ENCODE data around the gene SLC26A1. TPM values are rescaled to one million over a fixed set of nuclear protein-coding genes. Genes with fewer than 3 reads are reported as not detected.

The SLC26A1 gene
- total RNA-seq, 1 donor from 2014 or later = not detected

DNA sequence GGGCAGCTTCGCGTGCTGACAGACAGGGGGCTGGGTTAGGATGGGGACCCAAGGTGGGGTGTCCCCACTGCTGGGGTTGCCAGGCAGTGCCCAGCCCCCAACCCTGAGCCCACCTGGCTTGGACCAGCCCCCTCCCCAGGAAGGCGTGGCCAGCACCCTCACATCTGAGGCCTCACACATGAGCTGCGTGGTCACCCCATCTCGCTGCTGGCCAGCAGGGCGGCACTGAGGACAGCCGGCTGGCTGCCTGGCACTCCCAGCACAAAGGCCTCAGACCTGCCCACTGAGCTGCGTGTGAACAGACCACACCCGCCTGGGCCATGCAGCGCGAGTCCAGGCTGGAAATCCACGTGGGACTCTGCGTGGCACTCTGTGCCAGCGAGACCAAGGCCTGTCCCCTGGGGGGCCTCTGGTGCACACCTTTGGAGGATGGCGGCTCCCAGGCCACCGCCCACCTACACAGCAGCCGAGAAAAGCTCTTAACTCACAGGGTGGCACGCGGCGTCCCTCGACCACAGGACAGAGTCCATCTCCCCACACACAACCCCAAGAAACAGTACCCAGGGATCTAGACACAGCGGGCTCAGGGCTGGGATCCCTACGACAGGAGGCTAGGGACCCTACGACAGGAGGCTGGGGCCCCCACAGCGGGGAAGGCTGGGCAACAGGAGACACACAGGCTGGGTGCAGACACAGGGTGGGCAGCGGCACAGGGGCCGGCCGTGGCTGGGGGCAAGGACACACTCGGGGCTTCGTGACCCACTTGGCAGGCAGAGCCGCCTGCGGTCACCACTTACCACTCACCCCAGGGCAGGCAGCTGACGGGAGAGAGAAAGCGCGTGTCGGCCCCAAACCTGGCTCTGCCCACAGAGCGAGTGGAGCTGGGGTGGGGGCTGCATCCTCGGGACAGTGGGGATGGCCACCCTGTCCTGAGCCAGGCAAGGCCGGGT is 29.7 kb downstream of the SLC26A1 start:
- Mint-ChIP-seq H3K27me3 (ENCODE audit: insufficient read depth, low read depth) (peaks cover 1% of the 10 kb centered on the region), H3K9me3 (no peaks in the 10 kb centered on the region), H3K4me1 (peaks cover 3% of the 10 kb centered on the region), H3K36me3 (peaks cover 3% of the 10 kb centered on the region), H3K27ac (no peak overlapping the region), H3K4me3 (no peak overlapping the region)
- Histone ChIP-seq H3K27me3 (peaks cover 20% of the 10 kb centered on the region), H2AFZ (replicated peaks) (no peak overlapping the region), H3K27ac (no peak overlapping the region), H4K20me1 (ENCODE audit: low read depth) (peaks cover 4% of the 10 kb centered on the region), H3K9me3 (ENCODE audit: low read depth) (no peaks in the 10 kb centered on the region), H3K4me3 (no peak overlapping the region), H3K36me3 (no peaks in the 10 kb centered on the region), H3K9ac (no peak overlapping the region), H3K4me2 (no peak overlapping the region), H3F3A (ENCODE audit: low read depth) (no peaks in the 10 kb centered on the region), H3K4me1 (no peaks in the 10 kb centered on the region), H3K79me2 (ENCODE audit: low read depth) (no peaks in the 10 kb centered on the region)
- TF ChIP-seq EZH2 (IDR thresholded peaks at IDR 0.05) = no peak
- no peak for TF ChIP-seq CTCF (IDR thresholded peaks at IDR 0.05)
- TF ChIP-seq EZH2phosphoT487 (IDR thresholded peaks at IDR 0.05) = no peak
- DNase-seq (ENCODE audit: low spot score) = no peak

DNA sequence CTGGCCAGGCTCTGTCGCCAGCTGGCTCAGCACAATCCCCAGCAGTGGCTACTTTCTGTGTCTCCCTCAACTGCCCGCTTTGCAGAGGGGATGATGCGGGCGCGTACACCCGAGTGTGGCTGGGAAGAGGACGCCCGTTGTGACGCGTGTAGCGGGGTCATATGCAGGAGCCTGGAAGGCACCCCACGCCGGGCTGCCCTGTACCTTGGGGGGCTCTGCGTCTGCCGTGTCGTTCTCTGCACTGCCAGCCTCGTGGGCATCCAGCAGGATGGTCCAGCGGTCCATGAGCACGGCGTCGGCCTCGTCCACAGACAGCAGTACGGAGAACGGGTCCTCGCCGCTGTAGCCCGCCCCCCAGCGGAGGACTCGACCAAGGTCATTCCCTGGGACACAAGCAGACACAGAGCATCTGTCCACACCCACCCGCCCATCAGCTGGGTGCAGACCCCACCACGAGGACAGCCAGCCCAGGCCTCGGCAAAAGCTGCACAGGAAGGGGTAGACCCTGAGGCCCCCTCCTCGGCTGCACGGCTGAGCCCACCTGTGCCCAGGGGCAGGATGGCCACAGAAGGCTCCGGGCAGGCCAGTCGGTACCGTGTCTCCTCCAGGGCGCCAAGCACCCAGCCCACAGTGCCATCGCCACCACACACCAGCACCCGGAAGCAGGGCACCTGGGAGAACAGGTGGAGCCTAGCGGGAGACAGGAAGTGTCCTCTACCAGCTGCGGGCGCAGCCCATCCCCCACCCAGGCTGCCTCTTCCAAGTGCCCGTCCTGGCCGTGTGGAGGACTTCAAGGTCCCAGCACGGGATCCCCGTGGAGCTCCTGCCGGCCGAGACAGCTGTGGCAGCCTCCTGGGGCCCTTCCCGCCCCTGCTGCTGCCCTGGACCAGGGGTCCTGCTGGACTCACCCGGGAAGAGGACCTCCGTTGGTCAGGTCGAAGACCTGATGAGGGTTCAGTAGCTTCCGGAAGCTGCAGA is 30.7 kb downstream of the SLC26A1 start:
- DNase-seq (ENCODE audit: low spot score) = no peak
- H3K9me3 ChIP-seq (ENCODE audit: low read depth) = no peaks in the 10 kb centered on the region
- peaks cover 9% of the 10 kb centered on the region for H3K27me3 ChIP-seq
- no peak overlapping the region for H3K27ac ChIP-seq
- Mint-ChIP-seq H3K4me1 (peaks cover 3% of the 10 kb centered on the region), H3K27me3 (ENCODE audit: insufficient read depth, low read depth) (peaks cover 3% of the 10 kb centered on the region), H3K4me3 (no peak overlapping the region), H3K9me3 (no peaks in the 10 kb centered on the region), H3K36me3 (peaks cover 4% of the 10 kb centered on the region), H3K27ac (no peak overlapping the region)
- H3F3A ChIP-seq (ENCODE audit: low read depth) = no peaks in the 10 kb centered on the region
- no peaks in the 10 kb centered on the region for H3K36me3 ChIP-seq
- no peaks in the 10 kb centered on the region for H4K20me1 ChIP-seq (ENCODE audit: low read depth)
- H3K4me3 ChIP-seq = no peak overlapping the region
- no peaks in the 10 kb centered on the region for H3K79me2 ChIP-seq (ENCODE audit: low read depth)
- H3K4me2 ChIP-seq = no peak overlapping the region
- no peaks in the 10 kb centered on the region for H3K4me1 ChIP-seq
- no peak overlapping the region for H3K9ac ChIP-seq
- H2AFZ ChIP-seq (replicated peaks) = no peak overlapping the region
- TF ChIP-seq CTCF (IDR thresholded peaks at IDR 0.05) (no peak), EZH2 (IDR thresholded peaks at IDR 0.05) (no peak), EZH2phosphoT487 (IDR thresholded peaks at IDR 0.05) (no peak)

GRCh38 chr4:961351-962230 is 31.6 kb downstream of the SLC26A1 start:
- Histone ChIP-seq H3K4me2 (no peak overlapping the region), H3K79me2 (ENCODE audit: low read depth) (no peaks in the 10 kb centered on the region), H4K20me1 (ENCODE audit: low read depth) (no peaks in the 10 kb centered on the region), H3K36me3 (no peaks in the 10 kb centered on the region), H3K9me3 (ENCODE audit: low read depth) (no peaks in the 10 kb centered on the region), H3K27ac (no peak overlapping the region), H3K4me1 (no peaks in the 10 kb centered on the region), H2AFZ (replicated peaks) (no peak overlapping the region), H3K27me3 (peaks cover under 1% of the 10 kb centered on the region), H3F3A (ENCODE audit: low read depth) (no peaks in the 10 kb centered on the region), H3K4me3 (no peak overlapping the region), H3K9ac (no peak overlapping the region)
- Mint-ChIP-seq H3K4me1 (peaks cover 3% of the 10 kb centered on the region), H3K36me3 (peaks cover 6% of the 10 kb centered on the region), H3K27ac (no peak overlapping the region), H3K27me3 (ENCODE audit: insufficient read depth, low read depth) (peaks cover 3% of the 10 kb centered on the region), H3K9me3 (no peaks in the 10 kb centered on the region), H3K4me3 (no peak overlapping the region)
- no peak for DNase-seq (ENCODE audit: low spot score)
- TF ChIP-seq EZH2 (IDR thresholded peaks at IDR 0.05) = no peak
- no peak for TF ChIP-seq CTCF (IDR thresholded peaks at IDR 0.05)
- no peak for TF ChIP-seq EZH2phosphoT487 (IDR thresholded peaks at IDR 0.05)
